ENCODE data around the gene MAD1L1.
"Not testable (repeated sequence)": the region's sequence is repeated elsewhere in the genome, so short reads cannot be mapped to it uniquely, and the experiment has no call there.

Gene MAD1L1

DNA sequence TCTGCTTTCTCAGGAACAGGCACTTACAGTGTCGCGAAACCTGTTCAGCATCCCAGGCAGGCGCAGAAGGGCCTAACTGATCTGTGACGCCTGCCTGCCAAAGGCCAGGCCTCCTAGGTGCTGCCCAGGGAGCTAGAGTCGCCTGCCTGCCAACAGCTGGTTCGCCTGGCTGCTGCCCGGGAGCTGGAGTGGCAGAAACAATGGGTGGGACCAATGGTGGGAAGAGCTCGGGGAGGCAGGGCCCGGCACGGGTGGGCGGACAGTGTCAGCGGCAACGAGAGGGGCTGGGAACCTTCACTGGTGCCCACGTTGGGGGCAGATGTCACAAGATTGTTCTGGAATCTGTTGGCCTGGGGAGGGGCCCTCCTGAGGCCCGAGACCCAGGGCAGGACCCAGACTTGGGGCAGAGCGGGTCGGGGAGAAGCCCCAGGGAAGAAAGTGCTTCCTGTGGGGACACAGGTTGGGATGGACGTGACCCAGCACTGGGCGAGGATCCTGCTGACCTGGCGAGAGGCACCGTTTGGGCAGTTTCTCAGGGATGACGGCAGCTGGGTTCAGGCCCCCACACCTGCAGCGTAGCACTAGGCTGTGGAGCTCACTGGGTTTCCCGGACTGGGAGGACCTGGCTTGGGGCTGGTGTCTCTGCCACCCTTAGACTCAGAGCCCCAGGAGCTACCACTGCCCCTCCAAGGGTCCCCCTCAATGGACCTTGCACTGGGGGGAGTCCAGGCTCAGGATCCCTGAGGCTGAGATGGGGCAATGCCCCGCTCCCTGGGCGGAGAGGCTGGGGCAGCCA, 380.8 kb downstream of the MAD1L1 start:
- DNase-seq, result no peak

DNA sequence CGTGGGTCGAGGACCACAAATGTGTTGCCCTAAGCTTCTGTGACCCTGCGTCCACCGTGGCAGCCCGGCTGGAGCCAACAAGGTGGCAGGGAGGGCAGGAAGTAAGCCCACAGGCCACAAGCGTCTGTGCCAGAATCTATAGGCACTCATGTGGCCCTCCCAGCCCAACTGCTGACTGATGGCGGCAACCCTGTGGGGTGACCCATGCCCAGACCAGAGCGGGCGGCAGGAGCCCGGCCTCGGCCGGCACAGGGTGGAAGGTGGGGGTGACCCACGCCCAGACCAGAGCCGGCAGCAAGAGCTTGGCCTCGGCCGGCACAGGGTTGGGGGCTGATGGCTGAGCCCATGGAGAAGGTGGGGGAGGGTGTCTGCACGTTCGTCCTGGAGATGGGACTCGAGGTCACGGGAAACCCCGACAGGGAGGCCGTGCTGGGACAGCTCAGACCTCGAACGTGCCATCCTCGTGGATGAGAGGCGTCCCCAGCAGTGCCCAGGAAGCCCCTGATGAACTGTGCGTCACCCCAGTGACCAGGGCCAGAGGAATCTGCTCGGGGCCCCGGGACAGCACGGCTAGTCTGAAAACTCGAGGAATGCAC, 381.7 kb downstream of the MAD1L1 start:
- DNase-seq, result no peak

DNA sequence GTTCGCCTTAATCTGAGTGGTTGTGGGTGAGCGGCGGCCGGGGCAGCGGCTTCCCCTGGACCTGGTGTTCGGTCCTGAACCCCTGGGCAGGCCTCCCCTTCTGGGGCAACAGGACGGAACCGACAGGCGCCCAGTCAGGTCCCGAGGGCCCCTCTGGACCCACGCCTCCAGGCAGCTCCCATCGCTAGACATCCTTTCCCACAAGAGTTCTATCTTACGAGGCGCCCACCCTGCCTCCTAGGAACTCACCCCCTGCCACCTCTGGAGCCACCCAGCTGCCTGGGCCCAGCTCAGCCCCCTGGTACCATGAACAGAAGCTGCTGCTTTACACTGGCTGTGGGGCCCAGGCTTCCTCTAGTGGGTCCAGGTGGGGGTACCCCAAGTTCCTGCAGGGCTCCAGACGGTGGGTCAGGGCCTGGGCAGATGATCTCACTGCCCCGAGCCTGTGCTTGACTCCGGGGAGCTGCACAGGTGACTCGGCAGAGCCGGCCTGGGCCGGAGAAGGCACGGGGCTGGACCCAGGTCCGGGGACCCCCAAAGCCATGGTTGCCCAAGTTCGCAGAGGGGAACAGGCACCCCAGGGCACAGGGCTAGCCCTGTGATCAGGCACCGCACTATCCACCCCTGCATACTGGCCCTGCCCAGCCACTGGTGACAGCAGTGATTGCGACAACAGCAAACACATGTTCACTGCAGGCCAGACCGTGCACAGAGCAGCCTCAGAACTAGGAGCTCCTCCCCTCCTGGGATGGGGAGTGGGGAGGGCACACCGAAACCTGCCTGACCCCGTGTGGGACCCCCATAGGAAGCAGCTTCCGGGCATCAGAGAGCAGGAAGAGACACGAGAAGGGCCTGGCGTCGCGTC, 382.4 kb downstream of the MAD1L1 start:
- DNase-seq, result no peak

DNA sequence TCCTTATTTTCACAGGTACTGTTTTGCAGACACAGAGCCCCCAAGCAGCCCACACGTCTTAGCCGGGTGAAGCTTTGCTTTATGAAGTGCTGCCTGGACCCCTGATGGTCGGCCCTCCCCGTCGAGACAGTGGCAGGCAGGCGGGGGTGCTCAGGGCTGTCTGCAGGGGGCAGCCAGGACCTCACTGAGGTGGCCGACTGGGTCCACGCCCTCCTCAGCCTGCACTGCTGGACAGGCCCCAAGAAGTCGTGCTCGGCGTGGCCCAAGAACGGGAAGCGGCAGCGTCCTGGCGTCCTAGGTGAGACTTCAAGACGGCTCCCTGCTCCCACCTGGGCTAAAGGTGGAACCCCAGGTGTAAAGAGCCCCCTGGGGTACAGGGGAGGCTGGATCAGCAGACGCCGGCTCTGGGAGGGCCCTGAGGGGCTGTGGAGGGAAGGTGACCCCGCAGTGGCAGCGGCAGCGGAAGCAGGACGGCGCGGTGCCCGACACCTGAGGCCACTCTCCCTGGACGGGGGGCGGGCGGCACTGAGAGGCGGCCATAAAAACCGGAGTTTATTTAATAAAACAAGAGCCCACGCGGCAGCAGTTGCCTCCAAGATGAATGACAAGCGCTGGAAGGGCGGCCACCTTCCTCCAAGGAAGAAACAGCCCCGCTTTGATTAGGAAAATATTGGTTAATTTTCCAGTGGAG, 383.2 kb downstream of the MAD1L1 start:
- DNase-seq, result no peak

DNA sequence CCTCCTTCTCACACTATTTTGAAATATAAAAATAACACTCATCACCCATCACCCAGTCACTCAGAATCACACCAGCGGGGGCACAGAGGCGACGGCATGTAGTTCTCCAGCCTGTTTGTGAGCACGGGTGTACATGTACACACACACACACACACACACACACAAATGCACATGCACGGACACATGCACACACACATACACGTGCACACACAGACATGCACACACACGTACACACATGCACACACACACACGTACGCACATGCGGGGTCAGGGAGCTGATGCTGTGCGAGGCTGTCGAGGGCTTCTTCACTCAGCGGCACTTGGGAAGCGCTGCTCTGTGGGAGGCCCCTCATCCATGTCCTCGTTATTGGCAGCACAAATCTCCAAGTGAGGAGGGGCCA, 383.8 kb downstream of the MAD1L1 start:
- DNase-seq, result no peak

DNA sequence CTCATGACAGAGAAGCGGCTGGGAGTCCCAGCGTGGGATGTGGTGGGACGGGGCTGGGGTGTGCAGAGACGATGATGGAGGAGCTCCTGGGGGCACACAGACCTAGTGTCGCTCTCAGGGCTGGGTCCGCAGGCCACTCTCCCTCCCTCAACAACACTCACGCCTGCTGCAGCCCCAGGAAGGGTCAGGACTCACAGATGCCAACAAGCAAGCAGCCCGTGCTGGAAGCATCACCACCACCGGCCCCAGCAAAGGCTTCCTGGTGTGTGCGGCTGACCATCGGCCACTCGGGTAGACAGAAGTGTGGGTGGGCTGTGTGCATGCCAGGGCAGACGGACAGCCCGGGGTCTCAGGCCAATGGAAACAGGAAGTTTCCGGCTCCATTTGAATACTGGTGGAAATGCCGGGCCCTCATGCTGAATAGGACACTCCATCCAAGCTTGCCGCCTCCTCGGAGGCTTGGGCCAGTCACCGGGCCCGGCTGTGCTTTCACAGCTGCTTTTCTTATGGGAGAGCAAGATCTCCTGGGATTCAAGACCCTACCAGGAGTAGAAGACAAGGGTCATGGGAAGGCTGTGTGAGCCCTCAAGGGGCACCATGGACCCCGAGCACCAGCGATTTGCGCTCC, 384.6 kb downstream of the MAD1L1 start:
- DNase-seq, result no peak

DNA sequence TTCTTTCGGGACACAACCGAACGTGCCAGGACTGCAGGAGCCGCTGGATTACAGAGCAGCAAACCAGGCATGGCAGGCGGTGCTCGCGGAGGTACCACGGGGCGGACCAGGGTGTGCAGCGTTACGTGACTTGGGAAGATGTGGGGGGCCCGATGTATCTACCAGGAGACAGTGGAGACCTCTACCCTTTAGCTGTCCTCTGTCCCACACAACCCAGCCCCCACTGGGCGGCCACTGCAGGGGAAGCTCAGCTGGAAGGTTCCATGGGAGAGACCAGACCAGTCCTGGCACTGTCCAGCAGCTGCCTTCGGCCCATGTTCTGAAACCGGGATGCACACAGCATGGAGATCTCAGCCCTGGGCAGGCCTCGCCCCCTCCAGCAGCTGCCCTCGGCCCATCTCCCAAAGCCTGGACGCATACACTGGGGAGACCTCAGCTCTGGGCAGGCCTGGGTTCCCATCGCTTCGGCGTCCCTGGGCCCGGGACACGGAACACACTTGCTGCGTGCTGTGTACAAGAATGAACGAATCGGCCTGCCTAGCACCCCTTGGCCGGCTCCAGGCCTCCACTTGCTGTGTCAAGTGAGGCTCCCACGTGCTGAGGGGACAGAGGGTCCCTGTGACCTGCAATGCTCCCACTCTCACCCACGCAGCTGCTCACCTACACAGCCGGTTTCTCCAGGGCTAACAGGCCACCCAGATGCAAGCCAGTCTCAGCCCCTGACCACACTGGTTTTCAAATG, 385.3 kb downstream of the MAD1L1 start:
- no peak for DNase-seq

DNA sequence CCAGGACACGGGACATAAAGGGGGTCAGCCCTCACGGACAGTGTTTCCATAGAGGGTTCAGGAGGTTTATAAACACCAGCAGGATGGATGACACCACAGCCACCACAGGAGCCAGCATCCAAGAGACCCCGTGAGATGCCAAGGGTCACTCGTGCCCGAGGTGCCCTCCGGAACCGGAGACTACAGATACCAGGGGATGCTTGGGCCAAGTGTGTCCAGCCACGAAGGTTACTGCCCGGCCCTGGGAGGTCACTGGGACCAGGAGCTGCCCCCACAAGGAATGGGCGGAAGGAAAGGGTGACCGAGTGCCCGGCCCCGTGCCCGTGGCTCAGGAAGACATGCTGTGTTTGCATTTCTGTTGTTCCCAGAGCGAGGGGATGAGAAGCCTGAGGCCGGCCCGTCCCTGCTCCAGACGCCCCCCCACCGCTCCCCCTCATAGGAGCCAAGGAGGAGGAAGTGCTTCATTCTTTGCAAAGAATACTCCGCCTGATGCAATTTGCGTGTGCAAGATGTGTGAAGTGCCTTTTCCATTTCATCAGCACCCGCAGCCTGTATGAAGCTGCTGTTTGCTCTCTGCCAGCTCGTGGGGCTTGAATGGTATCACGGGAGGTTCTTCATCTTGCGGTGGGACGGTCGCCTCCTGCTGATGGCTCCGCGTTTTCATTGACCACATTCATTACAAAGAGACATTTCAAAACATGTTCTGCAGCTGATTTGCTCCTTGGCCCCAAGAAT, 386.2 kb downstream of the MAD1L1 start:
- no peak for DNase-seq

DNA sequence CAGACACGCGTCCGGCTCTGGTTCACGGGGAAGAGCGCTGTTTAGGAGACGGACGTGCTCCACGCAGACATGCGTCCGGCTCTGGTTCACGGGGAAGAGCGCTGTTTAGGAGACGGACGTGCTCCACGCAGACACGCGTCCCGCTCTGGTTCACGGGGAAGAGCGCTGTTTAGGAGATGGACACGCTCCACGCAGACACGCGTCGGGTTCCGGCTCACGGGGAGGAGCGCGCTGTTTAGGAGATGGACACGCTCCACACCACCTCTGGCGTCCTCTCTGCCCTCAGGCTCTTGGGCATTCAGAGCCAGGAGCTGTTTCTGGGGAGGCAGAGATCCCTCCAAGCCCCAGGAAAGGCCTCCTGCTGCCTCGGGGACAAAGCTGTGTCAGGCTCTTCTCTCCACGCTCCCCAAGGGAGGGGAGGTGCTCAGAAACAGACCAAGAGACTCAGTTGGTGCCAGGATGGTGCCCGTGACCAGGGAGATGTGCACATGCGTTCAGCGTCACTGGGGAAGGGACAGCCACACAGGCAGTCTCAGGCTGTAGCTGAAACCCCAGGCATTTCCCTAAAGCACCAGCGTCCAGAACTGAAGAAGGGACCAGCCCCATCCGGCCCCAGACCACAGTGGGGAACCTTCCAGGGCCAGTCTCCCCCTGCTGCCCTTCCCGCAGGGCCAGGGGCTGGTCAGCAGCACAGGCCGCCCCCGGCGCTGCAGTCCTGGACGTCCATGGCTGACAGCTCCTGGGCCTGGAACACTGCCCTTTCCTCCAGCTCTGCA, 387.0 kb downstream of the MAD1L1 start:
- DNase-seq, result no peak

DNA sequence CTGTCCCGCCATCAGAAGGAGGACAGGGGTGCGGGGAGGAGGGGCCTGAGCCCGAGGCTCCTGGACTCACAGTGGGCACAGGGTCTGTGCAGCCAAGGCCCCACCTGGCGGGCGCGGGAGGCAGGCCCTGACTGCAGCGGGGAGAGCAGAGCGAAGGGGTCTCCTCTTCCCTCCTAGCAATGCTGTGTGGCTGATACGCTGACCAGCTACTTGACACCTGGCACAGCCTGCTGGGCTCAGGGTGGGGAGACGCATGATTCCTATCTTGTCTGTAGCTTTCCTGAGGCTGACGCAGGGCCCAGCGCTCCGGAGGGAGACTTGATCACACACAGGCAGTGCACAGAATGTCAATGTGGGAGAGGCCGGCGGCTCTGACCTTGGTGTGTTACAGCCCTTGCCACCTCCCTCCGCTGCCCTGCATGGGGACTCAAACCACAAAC, 387.8 kb downstream of the MAD1L1 start:
- no peak for DNase-seq

DNA sequence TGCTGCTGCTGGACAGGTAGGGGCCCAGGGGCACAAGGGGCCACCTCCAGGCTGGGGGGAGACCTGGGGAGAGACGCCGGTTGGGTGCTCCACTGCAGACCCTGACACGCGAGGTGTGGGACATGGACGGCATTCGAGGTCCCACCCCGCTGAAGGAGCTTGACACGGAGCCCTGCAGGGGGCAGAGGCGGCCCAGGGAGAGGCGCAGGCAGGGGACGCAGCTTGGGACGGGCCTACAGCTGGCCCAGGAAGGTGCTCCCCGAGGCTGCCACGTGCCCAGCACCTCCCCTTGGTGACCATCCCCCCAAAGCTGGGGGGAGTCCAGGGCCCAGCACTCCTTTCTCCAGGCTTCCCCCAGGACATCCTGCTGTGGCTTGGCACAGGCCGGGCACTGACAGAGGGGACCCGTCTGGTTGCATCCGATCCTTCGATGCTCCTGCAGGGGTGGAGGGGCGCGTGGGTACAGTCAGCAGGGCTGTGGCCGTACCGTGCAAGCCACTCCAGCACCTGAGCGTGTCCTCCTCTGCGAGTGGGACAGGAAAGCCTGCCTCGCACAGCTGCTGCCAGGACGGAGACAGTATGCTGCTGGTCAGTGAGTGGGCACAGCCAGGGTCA, 388.3 kb downstream of the MAD1L1 start:
- DNase-seq, result no peak

DNA sequence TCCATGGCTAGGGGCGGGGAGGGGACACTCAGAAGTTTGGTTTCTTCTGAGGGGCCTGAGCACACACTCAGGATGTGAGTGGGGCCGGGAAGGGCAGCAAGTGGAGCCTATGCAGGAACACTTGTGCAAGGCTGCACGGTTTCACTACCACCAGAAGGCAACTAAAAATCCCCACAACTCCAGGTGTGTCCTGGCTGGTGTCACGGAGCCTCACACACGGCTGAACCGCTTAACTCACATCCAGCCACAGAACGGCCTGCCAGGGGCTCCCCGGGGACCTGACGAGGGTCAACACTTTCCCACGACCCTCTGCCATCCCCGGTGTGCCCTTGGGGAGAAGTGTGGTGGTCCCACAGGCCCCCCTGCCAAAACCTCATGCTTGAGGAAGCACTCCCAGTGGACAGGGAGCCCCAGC, 388.8 kb downstream of the MAD1L1 start:
- DNase-seq, result no peak

DNA sequence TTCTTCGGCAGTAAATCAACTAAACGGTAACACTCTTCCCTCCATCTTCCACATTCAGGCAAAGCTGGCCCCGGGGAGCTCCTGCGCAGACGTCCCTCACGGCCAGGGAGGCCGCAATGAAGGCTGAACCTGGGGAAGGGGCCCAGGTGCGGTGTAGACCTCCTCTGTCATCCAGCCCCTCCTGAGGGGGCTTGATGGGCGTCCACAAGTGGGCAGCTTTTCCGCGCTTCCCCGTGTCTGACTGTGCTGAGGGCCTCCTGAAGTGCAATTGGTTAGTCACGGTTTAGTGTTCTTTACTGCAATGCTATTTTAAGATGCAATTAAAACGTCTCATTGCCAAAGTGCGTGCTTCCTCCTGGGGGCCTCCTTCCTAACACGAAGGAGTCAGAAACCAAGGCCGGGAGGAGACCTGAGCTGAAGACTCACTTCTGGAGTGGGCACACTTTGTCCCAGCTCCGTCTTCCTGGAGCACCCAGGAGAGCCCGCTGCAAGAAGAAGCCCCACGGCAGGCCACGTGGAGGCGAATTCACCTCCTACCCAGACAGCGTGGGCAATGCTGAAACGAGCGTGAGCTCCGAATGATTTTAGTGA, 389.4 kb downstream of the MAD1L1 start:
- DNase-seq, result no peak

DNA sequence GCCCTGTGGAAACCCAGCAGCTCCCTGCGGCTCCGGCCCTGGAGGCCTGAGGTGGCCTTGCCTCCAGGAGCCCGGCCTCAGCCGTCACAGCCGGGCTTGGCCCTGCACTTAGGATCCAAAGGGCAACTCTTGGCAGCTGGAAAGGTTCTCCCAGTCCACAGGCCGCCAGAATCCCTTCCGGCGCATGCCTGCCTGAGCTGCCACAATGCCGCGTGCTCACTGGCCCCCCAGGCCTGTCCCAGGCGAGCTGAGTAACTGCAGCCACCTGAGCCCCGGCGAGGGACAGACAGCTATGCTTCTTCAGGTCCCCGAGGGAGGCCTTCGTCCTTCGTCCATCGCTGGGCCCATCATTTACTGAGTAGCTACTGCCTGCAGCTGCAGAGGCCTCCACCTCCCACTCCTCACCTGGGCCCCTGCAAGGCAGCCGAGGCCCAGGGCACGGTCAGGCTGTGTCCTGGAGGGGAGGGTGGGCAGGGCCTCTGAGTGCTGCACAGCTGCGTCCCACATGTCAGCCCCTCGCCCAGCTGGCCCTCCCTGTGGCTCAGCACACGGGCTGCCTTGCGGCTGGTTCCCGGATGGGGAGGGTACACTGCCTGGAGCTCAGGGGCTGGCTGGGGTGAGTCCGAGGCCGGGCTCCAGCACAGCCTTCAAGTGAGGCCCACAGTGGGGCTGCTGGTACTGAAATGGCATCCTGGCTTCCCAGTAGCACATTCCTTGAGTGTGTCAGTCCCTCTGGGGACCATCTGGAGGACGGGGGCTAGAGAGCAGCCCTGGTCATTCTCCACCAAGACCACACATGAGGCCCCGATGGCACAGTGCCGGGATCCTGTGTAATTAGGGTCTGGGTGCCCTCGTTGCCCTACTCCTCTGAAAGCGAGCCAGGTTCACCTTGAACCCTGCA, 390.2 kb downstream of the MAD1L1 start:
- DNase-seq, result no peak

DNA sequence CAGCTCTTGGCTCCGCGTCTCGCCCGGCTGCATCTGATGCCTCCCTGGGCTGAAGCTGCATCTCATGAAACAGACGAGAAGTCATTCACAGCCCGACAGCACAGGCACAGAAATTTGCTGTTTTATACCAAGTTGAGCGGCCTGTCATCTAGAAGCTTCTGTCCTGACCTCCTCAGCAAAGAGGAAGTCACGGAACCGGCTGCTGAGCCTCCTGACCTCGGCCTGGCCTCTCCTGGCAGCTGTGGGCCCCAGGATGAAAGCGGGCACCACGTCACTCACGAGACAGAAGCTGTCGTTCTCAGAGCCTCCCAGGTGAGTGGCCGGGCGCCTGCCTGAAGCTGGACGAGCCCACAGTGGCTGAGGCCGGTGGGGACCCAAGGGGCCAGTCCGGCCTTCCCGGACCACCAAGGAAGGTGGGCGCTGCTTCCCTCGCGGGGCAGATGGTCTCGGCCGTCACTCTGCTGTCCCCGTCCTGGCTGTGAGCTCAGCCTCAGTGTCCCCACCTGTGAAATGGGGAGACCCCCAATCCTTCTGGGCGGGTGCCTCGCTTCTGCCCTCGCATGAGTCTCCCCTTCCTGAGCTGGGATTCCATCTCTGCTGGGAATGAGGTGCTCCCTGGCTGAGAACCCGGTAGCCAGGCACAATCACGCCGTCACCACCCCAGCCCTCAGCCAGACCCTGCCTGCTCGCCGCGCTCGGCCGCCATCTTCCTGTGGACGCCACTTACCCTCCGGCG, 391.3 kb downstream of the MAD1L1 start:
- DNase-seq, result not testable (repeated sequence)

DNA sequence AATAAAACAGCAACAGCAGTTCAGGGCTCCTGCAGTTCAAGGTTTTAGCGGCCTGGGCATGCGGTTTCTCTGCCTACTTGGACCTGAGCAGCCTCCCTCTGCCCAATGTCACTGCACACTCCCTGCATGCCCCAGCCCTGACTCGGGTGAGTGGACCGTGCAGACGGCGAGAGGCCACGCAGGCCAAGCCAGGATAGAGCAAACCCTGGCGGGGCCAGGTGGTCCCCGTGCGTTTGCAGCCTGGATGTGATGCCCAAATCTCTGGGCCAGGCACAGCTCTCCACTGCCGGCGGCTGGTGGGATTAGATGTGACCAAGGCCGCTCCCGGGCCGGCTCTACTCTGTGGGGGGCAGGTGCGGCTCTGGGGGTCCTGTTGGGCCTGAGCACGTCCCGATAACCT, 392.0 kb downstream of the MAD1L1 start:
- DNase-seq, result not testable (repeated sequence)

DNA sequence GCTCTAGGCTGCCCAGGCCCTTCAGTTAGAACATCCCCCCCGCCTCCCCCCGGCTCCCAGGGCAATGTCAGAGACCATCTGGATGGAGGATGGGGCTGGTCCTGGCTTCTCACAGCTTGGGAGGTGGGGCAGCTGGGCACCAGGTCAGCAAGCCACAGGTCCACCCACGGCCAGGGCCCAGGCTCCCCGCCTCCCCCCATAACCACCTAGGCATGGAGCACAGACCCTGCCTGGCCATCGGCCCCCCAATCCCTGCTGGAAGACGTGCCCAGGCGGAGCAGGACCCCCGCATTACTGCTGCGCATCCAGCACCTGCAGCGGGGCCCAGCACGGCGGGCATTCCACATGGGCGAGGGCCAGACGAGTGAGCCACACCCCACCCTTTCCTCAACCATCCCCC, 393.0 kb downstream of the MAD1L1 start:
- DNase-seq, result no peak

Measured in NCI-H1105 treated with DMSO at 0.1 percent for 48 hours (cell line).